ENCODE results near the gene RAP1A. TPM values are rescaled to one million over a fixed set of nuclear protein-coding genes. Genes with fewer than 3 reads are reported as not detected.
A peak's percentile ranks its signal among the peaks of the same experiment; 100 is the strongest.

Gene RAP1A
- total RNA-seq, 1 experiment from 2014 or later: 43.0 TPM

GRCh38 chr1:111717450-111717849, 97.9 kb downstream of the RAP1A start:
- no peak for DNase-seq (ENCODE audit: low read depth)

DNA sequence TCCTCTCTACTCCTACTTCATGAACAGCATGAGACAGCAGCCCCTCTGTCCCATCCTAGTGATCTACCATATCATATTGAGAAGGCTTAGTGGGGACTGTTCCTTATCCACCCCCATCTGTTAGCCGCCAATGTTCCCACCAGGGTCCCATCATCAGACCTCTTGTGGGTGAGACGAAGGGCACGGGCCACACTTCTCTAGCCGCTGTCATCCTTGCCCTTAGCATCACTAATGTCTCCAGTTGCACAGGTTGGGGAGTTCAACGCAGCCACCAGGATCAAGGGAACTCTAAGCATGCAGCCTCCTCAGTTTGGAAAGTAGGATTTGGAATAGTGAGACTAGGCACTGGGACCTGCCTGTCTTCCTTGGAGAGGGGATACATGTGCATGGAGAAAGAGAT, 99.5 kb downstream of the RAP1A start:
- no peak for DNase-seq (ENCODE audit: low read depth)

DNA sequence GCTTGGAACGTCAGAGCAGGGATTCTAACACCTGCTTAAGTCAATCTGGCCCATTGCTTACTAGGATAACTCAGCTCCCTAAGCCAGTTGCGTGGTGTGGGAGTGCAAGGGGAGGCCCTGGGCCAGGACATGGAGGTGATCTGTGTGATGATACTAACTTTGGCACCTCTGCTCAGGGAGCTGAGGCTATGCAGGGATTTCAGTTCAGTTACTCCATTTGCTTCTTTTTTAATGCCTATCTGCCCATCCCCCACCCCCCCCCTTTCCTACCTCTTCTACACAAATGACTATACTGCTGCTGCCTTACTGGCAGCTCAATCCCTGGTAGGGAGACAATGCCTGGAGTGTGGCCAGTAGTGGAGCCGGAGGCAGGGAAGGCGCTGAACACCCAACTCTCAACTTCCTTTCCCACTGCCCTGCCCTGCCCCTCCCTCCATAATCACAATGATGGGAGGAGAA, 100.1 kb downstream of the RAP1A start:
- no peak for DNase-seq (ENCODE audit: low read depth)

- DNase-seq (ENCODE audit: low read depth): no peak
Observed at GRCh38 chr1:111720274-111720976, 100.8 kb downstream of the RAP1A start.

DNA sequence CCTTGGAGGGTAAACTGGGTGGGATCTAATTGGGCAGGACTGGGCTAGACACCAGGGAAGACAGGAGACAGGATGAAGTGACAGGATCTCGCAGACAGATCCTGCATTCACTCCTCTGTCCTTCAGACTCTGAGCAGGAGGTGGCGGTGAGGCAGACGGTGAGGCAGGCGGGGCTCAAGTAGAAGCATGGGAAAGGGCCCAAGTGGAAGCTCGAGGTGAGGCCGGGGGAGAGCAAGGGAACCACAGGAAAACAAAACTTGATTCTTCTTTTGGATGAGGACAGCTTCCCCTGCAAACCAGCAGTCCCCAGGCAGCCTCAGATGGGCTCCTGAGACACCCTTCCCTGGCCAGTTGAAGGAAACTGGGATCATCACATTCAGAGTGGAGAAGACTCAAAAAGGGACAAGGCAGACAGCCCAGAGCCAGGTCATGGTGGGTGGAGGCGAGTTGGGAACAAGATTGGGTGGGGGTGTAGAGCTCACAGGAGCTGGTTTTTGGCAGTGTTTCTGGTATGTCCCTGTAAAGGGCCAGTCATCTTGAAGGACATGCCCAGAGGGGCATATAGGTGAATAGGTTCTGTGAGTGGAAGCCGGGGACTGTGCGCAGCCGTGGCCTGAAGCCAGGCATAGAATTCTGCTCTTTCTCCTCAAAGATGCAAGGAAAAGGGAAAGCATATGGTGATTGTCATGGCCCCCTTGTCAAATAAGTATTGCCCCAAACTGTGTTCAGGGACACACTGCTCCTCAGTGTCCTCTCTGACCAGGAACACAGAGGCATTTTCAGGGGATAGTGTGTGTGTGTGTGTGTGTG, 101.6 kb downstream of the RAP1A start:
- no peak for DNase-seq (ENCODE audit: low read depth)

DNA sequence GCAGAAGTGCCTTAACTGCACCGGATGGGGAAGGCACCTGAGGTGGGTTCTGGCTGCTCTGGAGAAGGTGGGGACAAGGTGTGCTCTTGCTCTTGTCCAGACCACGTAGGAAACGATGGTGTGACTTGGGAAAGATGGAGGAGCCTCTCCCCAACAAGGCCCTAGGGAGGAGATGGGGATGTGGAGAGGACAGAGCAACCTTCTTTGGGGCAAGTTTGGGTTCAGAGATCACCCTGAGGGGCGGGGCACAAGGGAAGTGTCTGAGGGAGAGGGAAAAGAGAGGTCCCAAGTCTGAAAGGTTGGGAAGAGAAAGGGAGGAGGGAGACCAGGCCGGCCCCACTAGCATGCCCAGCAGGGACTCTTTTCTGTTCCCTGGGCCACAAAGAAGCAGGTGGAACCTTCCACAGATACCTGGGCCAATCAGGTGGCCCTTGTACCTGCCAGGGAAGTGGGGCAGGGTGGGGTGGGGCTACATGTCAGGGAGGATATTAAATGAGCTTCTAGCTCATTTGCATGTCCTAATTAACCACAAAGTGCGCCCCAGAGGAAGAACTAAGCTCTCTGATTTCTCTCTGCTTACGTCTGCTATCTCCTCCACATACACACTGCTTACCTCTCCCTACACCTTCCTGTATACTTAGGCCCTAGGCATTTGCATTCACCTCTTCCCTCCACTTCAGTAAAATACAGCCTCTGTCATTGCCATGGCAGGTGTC, 103.7 kb downstream of the RAP1A start:
- DNase-seq (ENCODE audit: low read depth): no peak

GRCh38 chr1:111723871-111724270, 104.3 kb downstream of the RAP1A start:
- DNase-seq (ENCODE audit: low read depth): no peak

GRCh38 chr1:111725192-111725591, 105.6 kb downstream of the RAP1A start:
- DNase-seq (ENCODE audit: low read depth): no peak

GRCh38 chr1:111727056-111727455, 107.5 kb downstream of the RAP1A start:
- no peak for DNase-seq (ENCODE audit: low read depth)

DNA sequence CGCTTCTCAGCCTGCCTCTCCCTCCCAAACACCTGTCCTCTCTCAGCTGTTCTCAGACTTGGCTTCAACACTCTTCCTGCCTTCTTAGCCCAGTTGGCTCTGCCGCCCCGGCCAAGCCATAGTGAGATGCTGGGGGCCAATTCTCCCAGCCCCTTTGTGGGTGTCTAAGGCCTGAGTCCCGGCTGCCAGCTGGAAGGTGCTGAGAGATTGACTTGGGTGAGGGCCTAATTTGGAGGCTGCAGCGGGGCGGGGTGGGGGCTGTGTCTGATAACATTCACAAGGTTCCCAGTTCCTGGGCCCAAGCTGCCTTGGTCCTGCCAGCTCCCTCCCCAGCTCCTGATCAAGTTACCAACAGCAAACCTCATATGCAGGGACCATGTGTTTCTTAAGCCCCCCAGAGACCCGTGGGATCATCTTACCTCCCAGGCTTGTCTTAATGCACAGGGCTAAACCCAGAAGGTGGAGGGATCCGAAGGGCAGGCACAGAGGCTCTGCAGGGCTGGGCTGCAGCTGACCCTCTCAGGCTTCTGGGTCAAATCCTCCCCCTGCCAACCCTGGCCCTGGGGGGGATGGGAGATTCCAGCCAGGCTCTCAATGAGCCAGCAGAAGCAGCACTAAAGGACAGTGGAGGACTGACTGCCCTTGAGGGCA, 109.8 kb downstream of the RAP1A start:
- DNase-seq (ENCODE audit: low read depth): no peak

GRCh38 chr1:111729946-111730681, 110.5 kb downstream of the RAP1A start:
- DNase-seq (ENCODE audit: low read depth): no peak

GRCh38 chr1:111730706-111731105, 111.1 kb downstream of the RAP1A start:
- no peak for DNase-seq (ENCODE audit: low read depth)

- DNase-seq (ENCODE audit: low read depth): no peak
Observed at GRCh38 chr1:111731956-111732355, 112.4 kb downstream of the RAP1A start.

GRCh38 chr1:111732718-111733117, 113.1 kb downstream of the RAP1A start:
- DNase-seq (ENCODE audit: low read depth): no peak

DNA sequence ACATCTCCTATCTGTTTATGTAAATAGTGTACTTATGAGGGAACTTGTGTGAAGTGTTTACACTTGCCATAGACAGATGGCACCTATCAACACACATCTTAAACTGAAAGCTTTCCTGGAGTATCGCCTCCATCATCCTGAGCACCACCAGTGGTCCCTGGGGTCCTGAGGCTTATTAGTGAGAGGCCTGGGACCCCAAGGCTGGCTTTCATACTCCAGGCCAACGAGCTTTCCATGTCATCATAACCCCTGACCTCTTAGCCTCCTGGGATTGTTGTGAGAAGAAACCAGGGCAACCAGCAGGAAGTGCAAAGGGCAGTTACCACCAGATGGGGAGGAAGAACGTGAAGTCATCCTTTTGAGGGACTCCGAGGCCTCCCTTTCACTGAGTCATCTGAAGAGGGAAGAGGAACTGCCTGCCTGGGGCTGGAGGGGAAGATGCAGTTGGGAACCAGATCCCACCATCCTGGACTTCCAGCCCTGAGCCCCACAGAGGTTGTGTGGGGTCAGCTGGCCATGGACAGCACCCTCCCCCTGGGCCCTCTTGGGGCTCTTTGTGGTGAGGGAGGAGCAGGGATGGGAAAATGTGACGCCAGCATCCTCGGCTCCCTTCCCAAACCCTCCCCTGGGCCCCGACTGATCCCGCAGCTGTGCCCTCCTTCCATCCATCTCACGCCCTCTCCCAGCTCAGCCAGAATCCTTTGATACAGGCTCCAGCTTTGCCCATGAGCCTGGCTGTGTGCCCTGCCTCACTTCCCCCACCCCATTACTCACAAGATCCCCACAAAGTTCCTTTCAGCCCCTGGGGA, 113.8 kb downstream of the RAP1A start:
- DNase-seq (ENCODE audit: low read depth): peak; percentile 85

GRCh38 chr1:111733992-111734341, 114.4 kb downstream of the RAP1A start:
- no peak for DNase-seq (ENCODE audit: low read depth)

DNA sequence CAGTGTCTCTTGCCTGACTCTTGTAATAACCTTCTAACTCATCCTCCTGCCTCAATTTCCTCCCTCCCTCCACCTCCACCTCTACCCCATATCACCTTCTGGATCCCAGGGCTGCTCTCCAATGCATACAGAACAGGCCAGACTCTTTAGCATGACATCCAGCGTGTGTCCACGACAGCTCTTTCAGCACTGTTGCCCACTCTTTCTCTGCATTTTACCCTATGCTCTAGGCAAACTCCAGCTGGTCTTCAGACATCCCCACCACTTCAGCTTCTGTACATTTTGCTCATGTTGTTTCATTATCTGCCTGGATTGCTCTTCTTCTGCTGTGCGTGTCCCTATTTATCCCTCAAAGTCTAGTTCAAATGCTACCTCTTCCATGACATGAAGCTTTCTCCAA, 114.8 kb downstream of the RAP1A start:
- DNase-seq (ENCODE audit: low read depth): no peak

GRCh38 chr1:111734856-111735255, 115.3 kb downstream of the RAP1A start:
- DNase-seq (ENCODE audit: low read depth): no peak

DNA sequence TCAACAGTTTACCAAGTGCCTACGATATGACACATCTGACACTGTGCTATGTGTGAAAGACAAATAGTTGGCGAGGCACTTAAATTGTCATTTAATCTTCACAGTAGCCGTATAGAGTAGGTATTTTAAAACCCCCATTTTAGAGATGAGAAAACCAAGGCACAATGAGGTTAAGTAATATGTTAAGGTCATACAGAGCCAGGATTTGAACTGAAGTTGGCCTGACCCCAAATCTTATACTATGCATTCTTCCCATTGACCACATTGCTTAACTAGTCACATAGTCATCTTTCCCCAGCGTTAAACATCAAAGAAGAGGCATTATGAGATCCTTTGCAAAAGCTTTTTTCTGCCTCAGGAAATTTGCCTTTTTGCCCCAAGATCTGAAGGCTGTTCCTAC, 115.7 kb downstream of the RAP1A start:
- no peak for DNase-seq (ENCODE audit: low read depth)

Measured in HT1080 (cell line).